GM12891 (cell line): ENCODE results near the gene FAM118A.

ENCODE experiments used
- PAX5 ChIP-seq: IDR thresholded peaks from 2 replicates; pipeline ENCODE4 v1.6.1; 2011; ENCODE audit warnings: low read length, moderate library complexity, mild to moderate bottlenecking; ENCODE audit not compliant: insufficient read depth, severe bottlenecking
- POLR2A ChIP-seq: IDR thresholded peaks from 2 replicates; pipeline ENCODE4 v1.6.1; 2011; ENCODE audit warnings: low read depth, low read length, control low read depth
- POLR2AphosphoS5 ChIP-seq: IDR thresholded peaks from 2 replicates; pipeline ENCODE4 v1.6.1; 2011; ENCODE audit warnings: low read depth, low read length, control low read depth
- POU2F2 ChIP-seq: IDR thresholded peaks from 2 replicates; pipeline ENCODE4 v1.6.1; 2011; ENCODE audit warnings: low read depth, mild to moderate bottlenecking, control low read depth, low read length, moderate library complexity
- SPI1 ChIP-seq: IDR thresholded peaks from 2 replicates; pipeline ENCODE4 v1.6.1; 2011; ENCODE audit warnings: low read depth, low read length, control low read depth
- TAF1 ChIP-seq: IDR thresholded peaks from 2 replicates; pipeline ENCODE4 v1.6.1; 2011; ENCODE audit warnings: low read depth, low read length, control low read depth

- no peak for TF ChIP-seq POLR2A
- TF ChIP-seq POLR2AphosphoS5: no peak
- no peak for TF ChIP-seq TAF1
- TF ChIP-seq PAX5: no peak
- TF ChIP-seq POU2F2: no peak
- no peak for TF ChIP-seq SPI1
Measured at GRCh38 chr22:45278125-45278524, 31.6 kb upstream of the FAM118A start.
